B cell (primary cell): ENCODE data around the gene TP63.

Experiments used
- EZH2 ChIP-seq: IDR thresholded peaks from 2 replicates; pipeline ENCODE4 v1.6.1; 2012; ENCODE audit warnings: borderline replicate concordance, low read depth, mild to moderate bottlenecking, moderate library complexity, low read length; ENCODE audit not compliant: insufficient read depth, poor library complexity, severe bottlenecking
- TF ChIP-seq, protein P1 (sequence below): fragments of 200-600 bp; IDR thresholded peaks from one replicate; pipeline ENCODE4 v1.8.0; 2022; ENCODE audit warnings: antibody characterized with exemption, mild to moderate bottlenecking

DNA sequence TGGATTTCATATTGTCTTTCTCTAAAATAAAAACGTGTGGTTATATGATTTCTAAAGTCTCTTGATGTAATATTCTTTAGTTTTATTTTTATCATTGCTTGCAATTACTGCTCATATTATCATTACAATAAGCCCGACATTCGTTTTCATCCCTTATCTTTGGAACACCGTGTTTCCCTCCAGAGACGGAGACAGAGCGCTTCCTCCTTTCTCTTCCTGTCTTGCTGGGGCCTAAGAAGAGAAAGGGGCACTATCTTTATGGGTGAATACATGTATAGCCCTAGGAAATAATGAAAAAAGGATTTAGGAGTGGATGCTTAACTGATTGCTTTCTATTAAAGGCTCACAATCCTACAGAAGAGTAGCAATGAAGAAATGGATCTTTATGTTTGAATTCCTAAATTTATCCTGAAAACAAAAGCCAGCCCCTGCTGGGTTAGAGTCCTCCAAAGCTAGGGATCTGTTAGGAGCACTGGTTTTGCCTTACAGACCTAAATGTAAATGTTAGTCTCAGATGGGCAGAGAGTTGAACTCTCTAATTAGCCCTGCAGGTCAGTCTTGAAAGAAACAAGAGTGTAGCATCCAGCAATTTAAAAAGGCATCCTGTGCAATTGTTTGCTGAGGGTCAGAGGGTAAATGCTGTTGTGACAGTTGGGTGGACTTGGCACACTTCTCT is 145.1 kb downstream of the TP63 start:
- TF ChIP-seq, protein P1, sequence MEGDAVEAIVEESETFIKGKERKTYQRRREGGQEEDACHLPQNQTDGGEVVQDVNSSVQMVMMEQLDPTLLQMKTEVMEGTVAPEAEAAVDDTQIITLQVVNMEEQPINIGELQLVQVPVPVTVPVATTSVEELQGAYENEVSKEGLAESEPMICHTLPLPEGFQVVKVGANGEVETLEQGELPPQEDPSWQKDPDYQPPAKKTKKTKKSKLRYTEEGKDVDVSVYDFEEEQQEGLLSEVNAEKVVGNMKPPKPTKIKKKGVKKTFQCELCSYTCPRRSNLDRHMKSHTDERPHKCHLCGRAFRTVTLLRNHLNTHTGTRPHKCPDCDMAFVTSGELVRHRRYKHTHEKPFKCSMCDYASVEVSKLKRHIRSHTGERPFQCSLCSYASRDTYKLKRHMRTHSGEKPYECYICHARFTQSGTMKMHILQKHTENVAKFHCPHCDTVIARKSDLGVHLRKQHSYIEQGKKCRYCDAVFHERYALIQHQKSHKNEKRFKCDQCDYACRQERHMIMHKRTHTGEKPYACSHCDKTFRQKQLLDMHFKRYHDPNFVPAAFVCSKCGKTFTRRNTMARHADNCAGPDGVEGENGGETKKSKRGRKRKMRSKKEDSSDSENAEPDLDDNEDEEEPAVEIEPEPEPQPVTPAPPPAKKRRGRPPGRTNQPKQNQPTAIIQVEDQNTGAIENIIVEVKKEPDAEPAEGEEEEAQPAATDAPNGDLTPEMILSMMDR, result no peak
- no peak for TF ChIP-seq EZH2
